HG03354 (cell line): ENCODE measurements around the gene SLC5A10.

ENCODE experiments used
- ATAC-seq: cut with Tn5 transposase; IDR thresholded peaks from one replicate; pipeline ENCODE4 v1.9.1; 2021; ENCODE audit warnings: mild to moderate bottlenecking; ENCODE audit not compliant: unreplicated experiment, poor library complexity, severe bottlenecking

Gene SLC5A10

DNA sequence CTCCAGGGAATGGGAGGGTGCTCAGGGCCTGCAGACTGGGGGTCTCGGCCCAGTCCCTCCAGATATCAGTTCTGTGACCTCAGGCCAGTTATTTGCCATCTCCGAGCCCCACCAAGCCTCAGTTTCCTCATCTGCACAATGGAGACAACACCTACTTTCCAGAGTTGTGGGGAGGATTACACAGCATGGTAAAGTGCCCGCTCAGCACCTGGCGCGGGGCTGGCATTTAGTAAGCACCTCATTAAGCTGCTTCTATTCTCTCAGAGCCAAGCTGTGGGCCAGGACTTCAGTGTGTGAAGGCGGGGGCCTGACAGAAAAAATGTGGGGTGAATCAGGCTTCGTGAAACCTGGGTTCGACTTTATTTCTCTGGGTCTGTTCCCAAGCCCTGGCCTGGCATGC lies 47.4 kb downstream of the SLC5A10 start:
- no peak for ATAC-seq

DNA sequence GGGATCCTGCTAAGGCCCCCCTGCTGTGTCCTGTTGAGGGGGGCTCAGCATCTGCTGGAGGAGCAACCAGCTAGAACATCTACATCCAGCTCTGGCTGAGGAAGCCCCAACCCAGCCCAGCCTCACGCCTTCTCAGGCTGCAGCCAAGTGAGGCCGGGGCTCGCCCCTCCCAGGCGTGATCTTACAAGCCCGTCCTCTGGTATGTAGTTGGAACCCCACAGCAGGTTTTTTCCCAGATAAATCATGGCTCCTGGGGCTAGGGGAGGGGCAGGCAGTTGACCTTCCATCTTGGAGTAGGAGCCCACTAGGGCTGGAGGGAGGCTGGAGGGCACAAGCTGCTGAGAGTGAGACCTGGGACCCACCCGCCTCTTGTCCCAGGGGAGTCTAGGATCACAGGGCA lies 47.9 kb downstream of the SLC5A10 start:
- no peak for ATAC-seq

DNA sequence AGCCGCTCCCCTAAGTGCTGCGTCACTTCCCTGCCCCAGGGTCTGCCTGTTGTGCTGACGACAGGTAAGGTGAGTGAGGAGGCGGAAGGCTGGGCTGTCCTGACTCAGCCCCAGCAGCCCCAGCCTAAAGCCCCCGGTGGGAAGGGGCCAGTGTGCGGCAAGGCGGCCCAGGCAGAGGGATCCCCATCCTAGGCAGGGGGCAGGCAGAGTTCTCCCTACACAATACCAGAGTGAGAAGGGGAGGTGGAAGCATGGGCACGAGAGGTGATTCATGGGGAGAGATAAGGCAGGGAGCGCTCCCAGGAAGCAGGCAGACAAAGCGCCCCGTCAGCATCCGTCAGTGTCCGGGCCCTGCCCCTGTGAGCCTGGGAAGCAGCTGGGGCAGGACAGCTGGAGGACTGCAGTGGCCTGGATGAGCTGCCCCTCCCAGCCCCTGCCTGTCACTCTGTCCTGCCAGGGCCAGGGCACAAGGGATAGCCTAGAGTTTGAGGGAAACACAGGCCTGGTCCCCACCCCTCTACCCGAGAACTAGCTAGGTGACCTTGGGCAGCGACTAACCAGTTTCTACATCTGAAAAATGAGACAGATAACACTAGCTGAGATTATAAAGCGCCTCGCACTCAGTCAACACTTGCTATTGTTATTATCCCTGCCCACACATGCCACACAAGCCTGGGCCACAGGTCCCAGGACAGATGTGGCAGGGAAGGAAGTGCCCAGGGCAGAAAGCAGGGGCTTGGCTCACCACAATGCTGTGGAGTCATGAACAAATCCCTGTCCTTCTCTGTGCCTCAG lies 48.8 kb downstream of the SLC5A10 start:
- ATAC-seq, result no peak

DNA sequence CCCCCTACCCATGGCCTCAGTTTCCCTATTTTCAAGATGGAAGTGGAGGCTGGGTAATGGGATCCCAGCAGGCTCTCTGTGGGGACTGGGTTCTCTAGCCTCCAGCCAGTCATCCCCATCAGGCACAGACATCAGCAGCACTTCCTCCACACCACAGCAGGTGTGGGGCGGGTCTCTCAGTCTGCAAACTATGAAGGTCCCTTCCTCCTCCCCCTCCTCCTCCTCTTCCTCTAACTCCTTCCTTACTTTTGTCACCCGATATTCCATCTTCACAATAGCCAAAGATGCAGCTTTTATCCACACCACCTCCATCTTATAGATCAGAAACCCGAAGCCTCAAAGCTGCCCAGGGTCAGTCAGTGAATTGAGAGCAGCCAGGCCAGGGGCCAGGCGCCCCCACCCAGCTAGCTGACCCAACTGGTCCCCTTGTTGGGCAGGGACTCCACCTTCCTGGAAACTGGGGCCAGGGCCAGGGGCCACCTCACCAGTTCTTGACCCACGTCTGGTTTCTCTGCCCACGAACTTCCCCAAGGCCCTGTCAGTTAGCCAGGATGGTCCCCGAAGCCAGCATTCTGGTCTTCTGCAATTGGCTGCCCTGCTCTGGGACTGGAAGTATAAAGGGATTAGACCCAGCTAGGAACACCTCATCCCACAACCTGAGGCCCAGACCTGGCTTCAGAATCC lies 50.1 kb downstream of the SLC5A10 start:
- no peak for ATAC-seq

DNA sequence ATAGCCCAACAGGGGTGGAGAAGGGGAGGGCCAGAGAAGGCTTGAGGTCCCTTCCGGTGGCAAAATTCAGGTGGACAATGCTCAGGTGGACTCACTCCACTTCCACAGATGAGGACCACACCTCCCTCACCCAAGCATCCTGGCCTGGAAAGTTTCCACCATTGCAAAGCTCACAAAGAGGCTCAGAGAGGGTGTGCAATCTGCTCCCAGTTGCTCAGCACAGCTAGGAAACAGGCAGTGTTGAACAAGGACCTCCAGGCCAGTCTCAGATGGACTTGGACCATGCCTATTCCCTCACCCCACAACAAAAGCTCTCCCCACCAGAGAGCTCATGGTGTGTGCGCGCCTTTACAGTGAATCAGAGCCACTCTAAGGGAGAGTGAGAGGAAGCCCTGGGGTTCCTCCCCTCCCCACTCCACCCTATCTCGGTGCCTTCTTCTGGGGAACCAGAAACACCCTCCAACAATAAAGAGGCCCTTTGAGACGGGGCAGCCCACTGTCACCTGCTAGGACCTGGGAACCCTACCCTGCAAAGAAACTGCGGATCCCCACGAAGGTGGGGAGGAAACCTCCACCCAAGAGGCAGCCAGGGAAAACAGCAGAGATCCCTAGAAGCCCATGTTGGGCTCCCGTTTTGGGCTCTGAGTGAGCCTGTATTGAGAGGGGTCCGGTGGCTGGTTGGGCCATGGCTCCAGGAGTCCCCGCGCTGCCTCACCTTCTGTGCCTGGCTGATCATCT lies 51.0 kb downstream of the SLC5A10 start:
- no peak for ATAC-seq

DNA sequence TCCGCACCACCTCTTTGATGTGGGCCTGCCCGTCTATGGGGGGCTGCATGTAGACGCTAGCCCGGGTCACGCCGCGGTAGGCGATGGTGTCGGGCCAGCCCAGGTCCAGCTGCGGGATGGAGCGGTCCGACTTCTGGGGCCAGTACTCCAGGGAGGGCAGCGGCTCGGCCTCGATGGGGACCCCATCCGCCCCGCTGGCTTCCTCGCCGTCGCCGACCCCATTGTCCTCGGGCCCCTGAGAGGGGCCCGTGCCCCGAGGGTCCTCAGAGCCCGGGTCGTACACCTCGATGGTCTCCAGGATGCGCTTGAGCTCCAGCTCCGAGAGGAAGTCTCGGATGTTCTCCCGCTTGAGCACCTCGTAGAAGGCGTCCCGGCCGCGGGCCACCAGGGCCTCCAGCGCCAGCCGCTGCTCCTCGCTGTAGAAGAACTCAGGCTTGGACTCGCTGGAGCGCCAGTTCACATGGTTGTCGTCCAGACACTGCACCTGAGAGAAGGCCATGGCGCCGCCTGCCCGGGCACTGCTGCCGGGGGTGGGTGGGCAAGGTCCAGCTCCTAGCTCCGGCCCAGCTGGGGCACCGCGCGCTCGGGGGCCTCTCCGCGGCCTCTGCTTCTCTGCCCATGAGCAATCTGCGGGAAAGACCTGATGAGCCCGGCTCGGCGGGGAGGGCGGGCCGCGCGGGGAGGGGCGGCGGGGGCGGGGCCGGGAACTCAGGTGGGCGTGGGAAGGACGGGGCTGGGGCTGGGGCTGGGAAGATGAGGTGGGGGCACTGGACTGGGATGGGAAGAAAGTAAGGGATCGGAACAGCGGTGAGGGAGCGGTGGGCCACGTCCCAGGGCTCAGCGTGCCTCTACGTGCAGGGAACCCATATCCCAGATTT lies 51.8 kb downstream of the SLC5A10 start:
- peak; percentile 14 for ATAC-seq

DNA sequence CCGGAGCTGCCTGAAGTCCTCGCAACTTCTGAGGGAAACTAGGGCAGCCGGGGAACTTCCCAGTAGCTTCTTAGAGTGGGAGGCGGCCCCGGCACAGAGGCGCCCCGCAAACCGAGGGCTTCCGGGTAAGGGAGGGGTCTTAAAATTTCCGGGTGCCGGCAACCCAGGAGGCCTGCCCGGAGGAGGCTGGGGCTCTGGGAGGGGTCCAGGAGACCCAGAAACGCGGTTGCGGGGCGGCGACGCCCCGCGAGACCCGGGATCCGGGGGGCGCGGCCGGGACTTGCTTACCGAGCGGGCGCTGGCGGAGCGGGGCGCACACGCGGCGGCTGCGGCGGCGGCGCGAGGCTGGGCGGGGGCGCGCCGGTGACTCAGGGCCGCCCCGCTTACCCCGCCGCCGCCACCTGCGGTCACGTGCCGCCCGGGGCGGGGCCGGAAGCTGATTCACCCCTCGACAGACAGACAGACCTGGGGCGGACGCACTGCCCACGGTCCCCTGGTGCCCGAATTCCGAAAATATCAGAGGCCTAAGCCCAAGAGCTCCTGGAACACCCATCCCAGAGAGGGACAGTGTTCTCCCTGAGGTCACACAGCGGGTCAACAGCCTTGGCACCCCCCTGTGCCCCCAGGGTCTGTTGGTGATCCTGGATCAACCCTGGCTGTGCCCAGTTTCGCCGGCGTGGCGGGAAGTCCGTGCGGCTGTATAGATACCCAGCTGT lies 52.6 kb downstream of the SLC5A10 start, which contains the start of gene FAM83G:
TSS of gene FAM83G (minus strand) at position 344 of the 716 bp plus-strand sequence. CDS start 723 bp downstream, outside the sequence.
- ATAC-seq, result peak; percentile 84

DNA sequence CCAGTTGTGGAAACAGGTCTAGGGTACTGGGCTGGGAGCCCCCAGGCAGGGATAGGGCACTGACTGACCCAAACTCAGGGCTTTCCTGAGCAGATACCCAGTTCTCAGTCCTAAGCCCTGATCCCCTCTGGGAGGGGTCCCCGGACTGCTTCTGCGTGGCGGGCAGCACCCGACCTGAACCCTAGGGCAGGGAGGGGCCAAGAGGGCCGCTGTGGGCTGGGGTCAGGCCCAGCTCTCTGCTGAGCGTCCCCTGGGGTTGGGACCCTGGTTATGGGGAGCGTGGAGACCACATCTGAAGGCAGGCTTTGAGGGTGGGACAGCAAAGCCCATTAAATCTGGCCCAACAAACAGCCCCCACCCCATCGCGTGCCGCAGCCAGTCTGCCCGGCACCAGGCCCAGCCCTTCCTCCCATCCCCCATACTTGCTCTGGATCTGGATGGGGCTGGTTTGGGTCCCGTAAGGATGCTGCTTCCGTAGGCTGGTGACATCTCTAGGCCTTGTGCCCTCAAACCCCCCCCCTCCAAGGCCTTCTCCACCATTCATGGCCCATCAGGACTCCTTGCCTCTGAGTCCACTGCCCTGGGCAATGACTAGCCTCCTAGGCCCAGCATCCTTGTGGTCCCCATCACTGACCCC lies 53.3 kb downstream of the SLC5A10 start:
- ATAC-seq, result no peak

DNA sequence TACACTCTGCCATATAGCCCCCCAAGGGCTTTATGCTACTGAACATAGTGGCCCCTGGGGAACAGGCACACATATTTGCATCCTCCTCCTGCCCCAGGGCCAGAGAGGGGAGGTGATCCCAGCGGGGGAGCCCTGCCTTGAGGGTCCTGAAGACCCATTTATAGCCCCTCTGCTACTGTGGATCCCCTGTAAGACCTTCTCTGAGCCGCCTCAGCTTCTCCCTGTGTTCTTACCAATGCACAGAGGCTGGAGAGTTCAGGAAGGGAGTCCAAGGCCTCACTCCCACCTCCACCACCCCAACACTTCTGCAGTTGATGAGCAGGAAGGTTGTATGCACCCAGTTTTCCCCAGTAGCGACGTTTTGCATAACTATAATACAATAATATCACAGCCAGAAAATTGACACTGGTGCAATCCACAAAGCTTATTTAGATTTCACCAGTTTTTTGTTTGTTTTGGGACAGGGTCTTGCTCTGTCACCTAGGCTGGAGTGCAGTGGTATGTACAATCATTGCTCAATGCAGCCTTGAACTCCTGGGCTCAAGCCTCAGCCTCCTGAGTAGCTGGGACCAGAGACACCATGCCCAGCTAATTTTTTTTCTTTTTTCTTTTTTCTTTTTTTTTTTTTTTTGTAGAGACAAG lies 53.9 kb downstream of the SLC5A10 start:
- no peak for ATAC-seq

DNA sequence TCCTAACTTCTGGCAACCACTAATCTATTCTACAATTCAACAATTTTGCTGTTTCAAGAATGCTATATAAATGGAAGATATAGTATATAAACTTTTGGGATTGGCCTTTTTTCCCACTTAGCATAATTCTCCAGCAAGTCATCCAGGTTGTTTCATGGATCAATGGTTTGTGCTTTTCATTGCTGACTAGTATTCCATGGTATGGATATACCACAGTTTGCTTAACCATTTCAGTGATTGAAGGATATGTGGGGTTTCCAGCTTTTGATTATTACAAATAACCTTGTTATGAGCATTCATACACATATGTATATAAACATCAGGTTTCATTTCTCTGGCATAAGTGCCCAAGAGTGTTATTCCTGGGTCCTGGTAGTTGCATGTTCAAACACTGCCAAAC lies 54.7 kb downstream of the SLC5A10 start:
- no peak for ATAC-seq

DNA sequence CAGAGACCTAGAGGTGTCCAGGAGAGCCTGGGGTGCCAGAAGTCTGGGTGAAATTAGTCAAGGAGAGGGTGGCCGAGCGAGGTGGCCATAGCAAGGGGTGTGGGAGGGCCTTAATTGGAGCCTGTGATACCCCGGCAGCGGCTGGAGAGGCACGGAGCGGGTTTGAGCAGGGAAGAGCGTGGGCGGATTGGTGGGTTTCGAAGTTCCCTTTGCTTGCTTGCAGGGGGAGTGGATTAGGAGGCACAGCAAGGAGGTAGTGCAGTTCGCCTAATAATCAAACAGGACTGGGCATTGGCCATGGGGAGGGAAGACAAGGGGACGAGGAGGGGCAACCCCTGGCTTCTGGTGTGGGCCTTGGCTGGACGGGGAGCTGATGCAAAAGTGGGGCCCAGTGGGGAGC lies 58.0 kb downstream of the SLC5A10 start:
- no peak for ATAC-seq

DNA sequence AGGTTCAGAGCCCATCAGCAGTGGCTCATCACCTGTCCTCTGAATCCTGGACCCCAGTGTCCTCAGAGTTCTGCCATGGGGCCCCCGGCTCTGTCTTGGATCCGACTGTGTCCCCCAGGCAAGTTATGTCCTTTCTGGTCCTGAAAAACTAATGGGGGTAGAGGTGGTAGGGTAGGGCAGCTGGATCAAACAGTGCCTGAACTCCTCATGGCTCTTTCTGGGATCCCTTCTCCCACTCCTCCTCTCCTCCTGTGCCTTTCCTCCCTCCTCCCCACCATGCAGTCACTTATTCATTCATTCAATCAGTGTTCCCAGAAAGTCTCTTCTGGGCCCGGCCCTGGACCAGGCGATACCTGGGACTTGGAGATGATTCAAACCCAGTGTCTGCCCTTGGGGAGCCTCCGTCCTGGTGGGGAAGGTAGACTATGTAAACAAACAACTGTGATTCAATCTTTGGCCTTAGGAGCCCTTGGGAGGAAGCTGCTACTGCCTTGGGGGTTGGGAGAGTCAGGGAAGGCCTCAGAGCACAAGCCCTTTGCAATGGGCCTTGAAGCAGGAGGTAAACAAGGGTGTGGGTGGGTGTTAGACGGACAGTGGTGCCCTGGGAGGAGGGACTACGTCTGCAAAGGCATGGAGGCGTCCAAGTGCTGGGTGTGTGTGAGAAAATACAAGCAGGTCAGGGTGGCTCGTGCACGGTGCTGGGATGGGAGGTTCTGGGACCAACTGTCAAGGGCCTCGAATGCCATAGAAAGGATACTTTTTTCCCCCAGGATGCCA lies 59.0 kb downstream of the SLC5A10 start:
- ATAC-seq, result no peak

DNA sequence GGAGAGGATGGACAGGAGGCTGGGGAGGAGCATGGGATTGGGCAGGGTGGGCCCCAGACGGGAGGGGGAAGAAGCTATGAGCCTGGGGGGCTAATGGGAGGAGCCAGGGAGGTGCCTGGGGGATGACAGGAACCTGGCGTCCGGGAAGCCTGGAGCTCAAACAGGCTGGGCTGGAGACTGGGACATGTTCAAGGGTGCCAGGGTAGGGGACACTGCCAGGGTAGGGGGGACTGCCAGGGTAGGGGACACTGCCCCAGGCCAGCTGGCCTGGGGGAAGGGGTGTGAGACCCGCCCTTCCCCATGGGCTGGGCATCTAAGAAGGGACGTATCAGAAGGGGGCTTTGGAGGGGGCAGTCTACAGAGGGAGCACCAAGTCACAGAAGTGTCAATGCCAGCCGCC lies 59.6 kb downstream of the SLC5A10 start:
- ATAC-seq, result no peak

DNA sequence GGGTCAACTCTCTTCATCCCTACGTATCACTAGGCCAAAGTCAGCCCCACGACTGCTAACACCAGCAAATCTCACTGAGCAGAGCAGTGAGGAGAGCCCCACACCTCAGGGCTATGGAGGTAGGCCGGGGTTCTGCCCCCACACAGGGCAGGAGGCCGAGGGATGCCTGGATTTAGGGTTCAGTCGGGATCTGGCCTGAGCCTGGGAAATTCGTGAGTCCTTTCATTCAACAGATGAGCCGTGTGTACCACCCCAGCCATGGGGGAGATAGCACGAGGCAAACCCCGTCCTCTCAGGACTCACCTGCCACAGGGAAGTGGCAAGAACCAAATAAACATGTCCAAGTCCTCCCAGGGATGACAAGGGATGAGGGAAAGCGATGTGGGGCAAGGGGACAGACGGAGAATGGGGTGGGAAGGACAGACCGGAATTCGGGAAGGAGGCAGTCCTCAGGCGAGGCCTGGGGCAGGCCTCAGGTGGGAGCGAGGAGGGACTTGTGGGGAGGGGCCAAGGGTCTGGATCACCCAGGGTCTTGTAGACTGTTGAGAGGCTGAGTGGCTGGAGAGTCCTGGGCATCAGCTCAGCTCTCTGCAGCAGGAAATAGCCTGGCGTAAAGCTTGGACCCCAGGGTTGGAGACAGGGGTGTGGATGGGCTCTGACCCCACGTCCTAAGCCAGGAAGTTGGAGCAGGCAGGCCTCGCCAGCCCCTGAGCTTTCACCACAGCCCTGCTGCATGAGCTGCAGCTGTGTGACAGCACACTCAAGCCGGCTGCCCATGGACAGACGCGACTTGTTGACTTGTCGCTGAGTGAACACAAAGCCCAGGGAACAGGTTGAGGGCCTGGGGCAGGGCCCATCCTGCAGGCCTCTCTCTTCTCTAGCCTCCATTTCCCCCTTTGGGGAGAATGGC lies 60.5 kb downstream of the SLC5A10 start:
- no peak for ATAC-seq

DNA sequence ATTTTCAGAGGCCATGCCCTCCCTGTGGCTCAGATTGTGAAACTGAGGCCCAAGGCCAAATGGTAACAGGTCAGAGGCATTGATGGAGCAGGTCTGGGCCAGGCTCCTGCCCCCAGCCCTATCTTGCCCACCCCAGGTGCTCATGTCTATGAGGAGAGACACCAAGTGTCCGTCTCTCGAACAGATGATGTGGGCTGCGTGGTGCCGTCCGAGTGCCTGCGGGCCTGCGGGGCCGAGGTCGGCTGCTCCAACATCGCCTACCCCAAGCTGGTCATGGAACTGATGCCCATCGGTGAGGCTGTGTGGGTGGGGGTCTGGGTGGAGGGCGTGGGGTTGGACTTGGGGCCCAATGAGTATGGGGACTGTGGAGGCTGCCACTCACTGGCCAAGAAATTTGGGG lies 61.3 kb downstream of the SLC5A10 start:
- ATAC-seq, result no peak

DNA sequence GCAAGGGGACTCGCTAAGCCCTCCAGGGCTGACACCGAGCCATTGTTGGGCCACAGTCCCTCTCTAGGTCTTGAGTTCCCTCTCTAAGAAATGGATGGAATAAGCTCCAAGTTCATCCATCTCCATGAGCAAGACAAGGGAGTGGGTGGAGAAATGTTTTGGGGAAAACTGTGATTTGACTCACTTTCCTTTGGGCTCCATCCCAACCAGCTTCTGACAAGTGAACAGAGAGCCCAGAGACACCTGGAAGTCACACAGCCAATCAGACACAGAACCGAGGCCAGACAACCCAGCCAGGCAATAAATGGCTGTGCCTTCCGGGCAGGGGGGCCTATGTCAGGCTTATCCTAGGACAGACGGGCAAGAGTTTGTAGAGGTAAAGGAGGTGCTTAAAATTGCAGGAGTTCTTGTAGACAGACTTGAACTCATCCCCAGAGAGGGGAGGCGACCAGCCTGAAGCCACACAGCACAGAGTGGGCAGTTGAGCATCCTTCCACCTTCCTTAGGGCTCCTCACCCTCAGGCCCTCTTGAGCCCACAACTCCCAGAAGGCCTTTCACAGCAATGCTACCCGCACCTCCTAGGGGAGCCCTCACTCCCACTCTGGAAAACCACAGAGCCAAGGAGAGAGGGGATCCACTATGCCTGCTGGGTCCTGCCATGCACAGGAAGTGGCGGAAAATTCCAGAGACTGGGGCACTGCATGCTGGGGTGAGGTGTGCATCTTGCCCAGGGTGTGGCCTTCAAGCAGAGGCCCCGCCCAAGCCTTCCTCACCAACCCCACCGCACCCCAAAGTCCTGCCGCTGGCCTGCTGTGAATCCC lies 62.1 kb downstream of the SLC5A10 start:
- no peak for ATAC-seq
